ACC112 (cell line): ENCODE data around the gene AGBL3.
A peak's percentile ranks its signal among the peaks of the same experiment; 100 is the strongest.

Experiments used
- H2AFZ ChIP-seq: fragments of 200-600 bp; sonication (generic); one replicate; pipeline ENCODE4 v1.6.0; 2017; ENCODE audit warnings: antibody characterized with exemption, low read length; ENCODE audit not compliant: unreplicated experiment
- H3K27ac ChIP-seq: fragments of 200-600 bp; sonication (generic); 2 replicates; pipeline ENCODE4 v1.5.1; 2014; ENCODE audit warnings: low read depth, mild to moderate bottlenecking, antibody characterized with exemption, low read length, moderate library complexity
- H3K27me3 ChIP-seq: fragments of 200-600 bp; sonication (generic); 2 replicates; pipeline ENCODE4 v1.6.1; 2014; ENCODE audit warnings: mild to moderate bottlenecking, antibody characterized with exemption, low read length, moderate library complexity, mixed read lengths; ENCODE audit not compliant: insufficient read depth
- H3K36me3 ChIP-seq: fragments of 200-600 bp; sonication (generic); 2 replicates; pipeline ENCODE4 v1.6.1; 2016; ENCODE audit warnings: mild to moderate bottlenecking, antibody characterized with exemption, low read length, moderate library complexity, mixed read lengths; ENCODE audit not compliant: insufficient read depth
- H3K4me1 ChIP-seq: fragments of 200-600 bp; sonication (generic); one replicate; pipeline ENCODE4 v1.6.1; 2016; ENCODE audit warnings: low read length, mixed read lengths; ENCODE audit not compliant: insufficient read depth, unreplicated experiment, control insufficient read depth
- H3K4me3 ChIP-seq: fragments of 200-600 bp; sonication (generic); 2 replicates; pipeline ENCODE4 v1.5.1; 2014; ENCODE audit warnings: mild to moderate bottlenecking, low read depth, low read length
- H3K79me2 ChIP-seq: fragments of 200-600 bp; sonication (generic); one replicate; pipeline ENCODE4 v1.6.0; 2016; ENCODE audit warnings: low read length; ENCODE audit not compliant: control insufficient read depth, unreplicated experiment, insufficient read depth

The AGBL3 gene

DNA sequence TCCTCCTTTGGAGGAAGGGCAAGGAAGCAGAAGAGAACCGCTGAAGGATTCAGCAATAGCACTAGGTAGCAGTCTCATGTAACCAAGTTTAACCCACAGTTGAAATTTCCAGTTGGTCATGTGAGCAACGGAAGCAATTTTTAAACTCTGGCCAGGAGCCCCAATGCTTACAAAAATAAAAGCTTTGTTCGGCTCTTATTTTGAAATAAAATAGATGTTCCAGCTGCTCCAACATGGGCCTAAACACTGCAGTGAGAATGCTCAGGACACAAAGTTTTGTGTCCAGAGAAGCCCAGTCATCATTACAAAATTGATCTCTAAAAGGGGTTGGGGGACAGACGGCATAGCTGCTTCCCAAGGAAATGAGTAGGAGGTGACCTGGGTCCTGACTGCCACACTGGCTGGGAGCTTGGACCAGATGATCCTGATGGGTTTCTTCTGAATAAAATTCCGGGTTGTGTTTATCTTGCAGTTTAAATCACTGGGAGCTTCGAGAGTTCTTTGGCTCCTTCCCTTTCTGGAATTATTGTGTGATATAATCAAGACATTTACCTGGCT, 161.1 kb downstream of the AGBL3 start:
- peak overlapping the region; percentile 96 for H3K27ac ChIP-seq
- H3K4me1 ChIP-seq, result peaks cover 21% of the 10 kb centered on the region
- H2AFZ ChIP-seq, result peak overlapping the region; percentile 74
- peaks cover 29% of the 10 kb centered on the region for H3K79me2 ChIP-seq
- no peaks in the 10 kb centered on the region for H3K27me3 ChIP-seq
- peak overlapping the region; percentile 85 for H3K4me3 ChIP-seq
- 0 out of 2 replicates have a peak, but pooled peaks cover 6% of the 10 kb centered on the region for H3K36me3 ChIP-seq

GRCh38 chr7:135147899-135148721, 161.8 kb downstream of the AGBL3 start, which contains the start of gene TMEM140:
Gene TMEM140, plus strand, starts transcription at chr7:135148072. Its CDS starts 16,370 bp downstream, at chr7:135164442.
- H2AFZ ChIP-seq, result peak within 1 kb of the TSS; percentile 74
- peaks cover 29% of the 10 kb centered on the region for H3K79me2 ChIP-seq
- 0 out of 2 replicates have a peak, but pooled peaks cover 11% of the 10 kb centered on the region for H3K36me3 ChIP-seq
- H3K27ac ChIP-seq, result peak within 1 kb of the TSS; percentile 96
- H3K4me3 ChIP-seq, result peak within 1 kb of the TSS; percentile 85
- peaks cover 21% of the 10 kb centered on the region for H3K4me1 ChIP-seq
- no peaks in the 10 kb centered on the region for H3K27me3 ChIP-seq

DNA sequence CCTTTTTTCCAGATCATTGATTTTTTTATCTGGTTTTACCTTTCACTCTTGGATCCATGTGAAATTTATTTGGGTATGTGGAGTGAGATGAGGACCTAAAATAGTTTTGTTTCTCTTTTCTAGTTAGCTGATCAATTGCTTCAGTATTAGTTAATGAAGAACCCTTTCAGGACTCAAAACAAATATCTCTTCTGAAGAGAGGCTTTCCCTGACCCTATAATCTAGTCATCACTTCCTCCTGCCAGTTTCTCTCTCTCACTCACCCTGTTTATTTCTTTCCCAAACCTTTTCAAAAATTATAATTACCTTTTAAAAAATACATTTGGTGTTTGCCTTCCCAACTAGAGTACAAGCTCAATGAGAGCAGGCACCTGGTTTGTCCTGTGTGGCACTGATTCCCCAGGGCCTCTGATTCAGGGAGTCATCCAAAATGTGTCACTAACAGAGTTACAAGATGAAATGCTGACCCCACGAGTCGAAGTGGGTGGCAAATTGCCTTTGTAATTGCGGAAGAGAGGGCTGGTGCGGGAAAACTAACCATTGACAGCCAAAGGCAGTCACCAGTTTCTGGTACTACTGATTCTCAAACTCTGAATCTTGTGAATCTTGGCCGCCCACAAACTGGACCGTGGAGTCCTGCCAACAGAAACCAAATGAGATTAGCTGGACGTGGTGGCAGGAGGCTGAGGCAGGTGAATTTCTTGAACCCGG, 163.9 kb downstream of the AGBL3 start:
- Histone ChIP-seq H3K4me1 (peaks cover 21% of the 10 kb centered on the region), H2AFZ (no peak overlapping the region), H3K79me2 (peaks cover 29% of the 10 kb centered on the region), H3K36me3 (0 out of 2 replicates have a peak, but pooled peaks cover 11% of the 10 kb centered on the region), H3K27ac (no peak overlapping the region), H3K4me3 (peak overlapping the region; percentile 85), H3K27me3 (no peaks in the 10 kb centered on the region)

DNA sequence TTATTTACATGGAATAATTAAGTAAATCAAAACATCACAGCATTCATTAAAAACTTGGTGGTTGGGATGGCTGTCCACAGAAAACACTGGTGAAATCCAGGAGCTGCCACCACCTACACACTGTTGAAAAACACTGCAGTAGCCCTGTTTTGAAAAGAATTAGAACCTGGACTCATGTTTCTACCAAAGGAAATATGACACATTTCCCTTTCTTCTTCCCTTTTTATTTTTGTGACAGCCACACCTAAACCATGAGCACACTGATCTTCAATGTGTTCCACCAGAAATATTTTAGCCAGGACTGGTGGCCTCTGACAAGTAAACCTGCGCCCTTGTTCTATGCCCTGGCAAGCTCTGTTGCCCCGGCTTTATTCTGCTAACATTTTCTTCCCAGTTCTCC, 164.8 kb downstream of the AGBL3 start:
- Histone ChIP-seq H3K4me1 (peaks cover 21% of the 10 kb centered on the region), H3K27ac (no peak overlapping the region), H3K4me3 (no peak overlapping the region), H3K36me3 (0 out of 2 replicates have a peak, but pooled peaks cover 11% of the 10 kb centered on the region), H3K27me3 (no peaks in the 10 kb centered on the region), H3K79me2 (peaks cover 29% of the 10 kb centered on the region), H2AFZ (no peak overlapping the region)

- Histone ChIP-seq H3K36me3 (0 out of 2 replicates have a peak, but pooled peaks cover 11% of the 10 kb centered on the region), H3K27me3 (no peaks in the 10 kb centered on the region), H3K4me1 (peaks cover 21% of the 10 kb centered on the region), H3K4me3 (no peak overlapping the region), H3K27ac (no peak overlapping the region), H2AFZ (no peak overlapping the region), H3K79me2 (peaks cover 29% of the 10 kb centered on the region)
These were observed 165.2 kb downstream of the AGBL3 start for GRCh38 chr7:135151533-135151932.

DNA sequence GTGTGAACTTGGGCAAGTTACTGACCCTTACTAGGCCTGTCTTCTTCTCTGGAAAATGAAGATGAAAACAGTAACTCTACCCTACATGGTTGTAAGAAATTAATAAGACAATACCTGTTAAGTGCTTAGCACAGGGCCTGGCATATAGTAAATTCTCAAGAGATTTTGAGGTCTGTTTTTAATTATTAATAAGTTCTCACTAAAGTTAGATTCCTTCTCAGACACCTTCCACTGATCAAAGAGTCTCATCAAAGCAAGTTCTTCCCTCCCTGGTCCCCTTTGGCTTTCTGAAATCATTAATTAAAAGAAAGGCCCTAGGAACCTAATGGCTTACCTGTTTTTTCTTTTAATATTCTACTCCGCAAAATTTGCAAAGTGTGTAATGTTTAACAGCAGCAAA, 166.1 kb downstream of the AGBL3 start:
- H3K4me1 ChIP-seq, result peaks cover 16% of the 10 kb centered on the region
- no peaks in the 10 kb centered on the region for H3K27me3 ChIP-seq
- H3K4me3 ChIP-seq, result no peak overlapping the region
- peaks cover 34% of the 10 kb centered on the region for H3K79me2 ChIP-seq
- H2AFZ ChIP-seq, result no peak overlapping the region
- peaks cover 14% of the 10 kb centered on the region; the same call in 1 of the 2 replicates for H3K36me3 ChIP-seq
- H3K27ac ChIP-seq, result no peak overlapping the region

DNA sequence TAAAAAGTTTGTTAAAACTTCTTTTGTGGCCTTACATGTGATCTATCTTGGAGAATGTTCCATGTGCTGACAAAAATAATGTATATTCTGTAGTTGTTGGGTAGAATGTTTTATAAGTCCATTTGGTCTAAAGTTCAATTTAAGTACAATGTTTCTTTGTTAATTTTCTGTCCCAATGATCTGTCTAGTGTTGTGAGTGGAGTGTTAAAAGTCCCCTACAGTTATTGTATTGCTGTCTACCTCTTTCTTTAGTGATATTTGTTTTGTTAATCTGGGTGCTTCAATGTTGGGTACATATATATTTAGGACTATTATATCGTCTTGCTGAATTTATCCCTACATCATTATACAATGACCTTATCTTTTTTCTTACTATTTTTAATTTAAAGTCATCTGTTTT, 168.4 kb downstream of the AGBL3 start:
- Histone ChIP-seq H3K79me2 (peaks cover 33% of the 10 kb centered on the region), H2AFZ (no peak overlapping the region), H3K27ac (no peak overlapping the region), H3K4me1 (peaks cover 24% of the 10 kb centered on the region), H3K36me3 (peaks cover 18% of the 10 kb centered on the region; the same call in 1 of the 2 replicates), H3K4me3 (no peak overlapping the region), H3K27me3 (no peaks in the 10 kb centered on the region)

- Histone ChIP-seq H3K36me3 (peaks cover 20% of the 10 kb centered on the region; the same call in 1 of the 2 replicates), H3K4me3 (no peak overlapping the region), H3K27ac (no peak overlapping the region), H3K4me1 (peaks cover 27% of the 10 kb centered on the region), H2AFZ (no peak overlapping the region), H3K27me3 (no peaks in the 10 kb centered on the region), H3K79me2 (peaks cover 28% of the 10 kb centered on the region)
These were observed 170.0 kb downstream of the AGBL3 start for GRCh38 chr7:135156290-135156689.

GRCh38 chr7:135158141-135158655, 171.9 kb downstream of the AGBL3 start:
- peaks cover 26% of the 10 kb centered on the region for H3K4me1 ChIP-seq
- H3K4me3 ChIP-seq, result no peak overlapping the region
- H3K27me3 ChIP-seq, result no peaks in the 10 kb centered on the region
- peaks cover 19% of the 10 kb centered on the region; the same call in 1 of the 2 replicates for H3K36me3 ChIP-seq
- no peak overlapping the region for H2AFZ ChIP-seq
- peaks cover 31% of the 10 kb centered on the region for H3K79me2 ChIP-seq
- H3K27ac ChIP-seq, result no peak overlapping the region

DNA sequence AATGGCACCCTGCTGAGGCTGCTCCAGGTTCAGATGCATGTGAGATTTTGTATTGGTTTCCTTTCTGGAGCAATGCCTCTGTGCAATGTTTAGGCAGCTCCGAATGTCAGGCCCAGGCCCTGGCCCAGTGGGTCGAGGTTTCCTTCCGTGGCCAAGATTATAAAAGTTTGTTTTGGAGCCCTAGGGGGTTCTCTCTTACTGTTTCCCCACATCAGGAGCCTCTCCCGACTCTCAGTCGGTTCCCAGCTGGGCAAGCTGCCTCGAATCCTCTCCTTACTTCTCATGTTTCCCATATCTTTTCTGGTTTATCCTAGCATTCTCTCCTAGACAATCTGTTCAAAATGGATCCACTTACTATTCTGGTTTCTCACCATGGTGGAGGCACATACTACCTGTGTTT, 172.6 kb downstream of the AGBL3 start:
- peak overlapping the region; percentile 83 for H3K27ac ChIP-seq
- H3K36me3 ChIP-seq, result peaks cover 24% of the 10 kb centered on the region
- H3K4me1 ChIP-seq, result peaks cover 26% of the 10 kb centered on the region
- no peaks in the 10 kb centered on the region for H3K27me3 ChIP-seq
- no peak overlapping the region for H2AFZ ChIP-seq
- H3K4me3 ChIP-seq, result peak overlapping the region; percentile 17; the same call in 1 of the 2 replicates
- H3K79me2 ChIP-seq, result peaks cover 31% of the 10 kb centered on the region
